DMS153 treated with DMSO at 0.1 percent for 48 hours (cell line): ENCODE data around the gene SDHAF2.
"Not testable (repeated sequence)": the region's sequence is repeated elsewhere in the genome, so short reads cannot be mapped to it uniquely, and the experiment has no call there.

Source experiments
- DNase-seq: peaks from one replicate; lab custom pipeline; 2025; ENCODE audit not compliant: unreplicated experiment; lab: John Stamatoyannopoulos, UW

SDHAF2 gene

DNA sequence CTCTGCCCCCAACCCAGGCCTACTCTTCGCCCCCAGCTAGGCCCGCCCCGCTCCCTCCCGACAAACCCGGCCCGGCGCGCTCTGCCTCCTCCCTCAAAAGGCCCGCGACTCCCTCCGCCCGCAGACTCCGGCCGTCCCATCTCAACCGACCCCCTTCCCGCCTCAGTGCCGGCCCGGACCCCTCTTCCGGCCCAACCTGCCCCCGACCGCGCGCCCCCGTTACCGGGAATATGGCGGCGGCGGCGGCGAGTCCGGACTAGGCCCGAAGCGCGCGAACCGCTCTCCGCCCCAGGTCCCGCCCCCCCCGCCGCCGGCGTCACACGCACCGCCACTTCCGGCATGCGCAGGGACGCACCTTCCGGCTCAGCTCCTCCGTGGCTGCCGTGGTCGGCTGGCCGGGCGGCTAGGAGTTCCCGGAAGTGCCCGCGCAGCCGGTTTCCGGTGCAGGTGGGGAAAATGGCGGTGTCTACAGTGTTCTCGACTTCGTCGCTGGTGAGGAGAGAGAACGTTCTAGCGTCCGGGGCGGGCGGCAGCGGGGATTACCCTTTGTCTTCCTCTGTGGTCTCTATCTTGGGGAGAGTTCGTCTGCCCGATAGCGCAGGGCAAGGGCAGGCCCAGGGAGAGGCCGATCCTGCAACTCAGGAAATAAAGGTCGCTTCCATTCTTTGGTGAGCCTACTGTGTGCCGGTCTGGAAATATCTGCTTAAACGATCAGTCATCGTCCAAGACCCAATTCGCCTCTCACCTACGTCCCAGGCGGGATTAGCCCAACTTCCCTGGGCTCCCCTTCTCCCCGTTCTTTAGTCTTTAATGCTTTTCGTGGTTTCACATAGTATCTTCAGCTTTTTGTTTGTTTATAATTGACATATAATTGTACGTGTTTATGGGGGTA is at the start of gene SDHAF2, which contains the start of gene CPSF7:
SDHAF2 (plus strand) TSS at position 434 of the 892 bp plus-strand sequence; CDS start at position 457, 23 bp downstream.
CPSF7 (minus strand) TSS at position 285 of the 892 bp plus-strand sequence. CDS start 740 bp downstream, outside the sequence.
- peak; percentile 71 for DNase-seq

DNA sequence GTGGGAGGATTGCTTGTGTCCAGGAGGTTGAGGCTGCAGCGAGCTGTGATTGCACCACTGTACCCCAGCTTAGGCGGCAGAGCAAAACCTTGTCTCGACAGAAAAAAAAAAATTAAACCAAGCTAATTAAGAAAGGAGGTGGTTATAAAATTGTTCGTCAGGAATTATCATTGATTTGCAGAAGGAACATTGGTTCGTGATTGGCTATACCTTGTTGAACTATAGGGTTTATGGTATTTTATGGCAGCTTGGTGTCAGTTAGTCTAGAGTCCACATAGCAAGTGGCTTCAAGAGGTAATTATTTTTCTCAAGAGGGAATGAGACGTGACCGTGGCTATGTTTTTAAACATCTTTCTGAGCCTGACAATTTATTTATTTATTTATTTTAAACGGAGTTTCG is 49.0 kb upstream of the SDHAF2 start:
- no peak for DNase-seq

DNA sequence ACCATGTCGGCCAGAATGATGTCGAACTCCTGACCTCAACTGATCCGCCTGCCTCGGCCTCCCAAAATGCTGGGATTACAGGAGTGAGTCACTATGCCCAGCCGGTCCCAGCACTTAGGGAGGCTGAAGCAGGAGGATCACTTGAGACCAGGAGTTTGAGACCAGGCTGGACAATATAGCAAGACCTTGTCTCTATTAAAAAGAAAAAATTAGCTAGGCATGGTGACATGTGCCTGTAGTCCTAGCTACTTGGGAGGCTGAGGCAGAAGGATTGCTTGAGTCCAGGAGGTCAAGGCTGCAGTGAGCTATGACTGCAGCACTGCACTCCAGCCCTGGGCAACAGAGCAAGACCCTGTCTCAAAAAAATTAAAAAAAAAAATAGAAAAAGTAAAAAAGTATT is 46.1 kb upstream of the SDHAF2 start:
- DNase-seq, result not testable (repeated sequence)

DNA sequence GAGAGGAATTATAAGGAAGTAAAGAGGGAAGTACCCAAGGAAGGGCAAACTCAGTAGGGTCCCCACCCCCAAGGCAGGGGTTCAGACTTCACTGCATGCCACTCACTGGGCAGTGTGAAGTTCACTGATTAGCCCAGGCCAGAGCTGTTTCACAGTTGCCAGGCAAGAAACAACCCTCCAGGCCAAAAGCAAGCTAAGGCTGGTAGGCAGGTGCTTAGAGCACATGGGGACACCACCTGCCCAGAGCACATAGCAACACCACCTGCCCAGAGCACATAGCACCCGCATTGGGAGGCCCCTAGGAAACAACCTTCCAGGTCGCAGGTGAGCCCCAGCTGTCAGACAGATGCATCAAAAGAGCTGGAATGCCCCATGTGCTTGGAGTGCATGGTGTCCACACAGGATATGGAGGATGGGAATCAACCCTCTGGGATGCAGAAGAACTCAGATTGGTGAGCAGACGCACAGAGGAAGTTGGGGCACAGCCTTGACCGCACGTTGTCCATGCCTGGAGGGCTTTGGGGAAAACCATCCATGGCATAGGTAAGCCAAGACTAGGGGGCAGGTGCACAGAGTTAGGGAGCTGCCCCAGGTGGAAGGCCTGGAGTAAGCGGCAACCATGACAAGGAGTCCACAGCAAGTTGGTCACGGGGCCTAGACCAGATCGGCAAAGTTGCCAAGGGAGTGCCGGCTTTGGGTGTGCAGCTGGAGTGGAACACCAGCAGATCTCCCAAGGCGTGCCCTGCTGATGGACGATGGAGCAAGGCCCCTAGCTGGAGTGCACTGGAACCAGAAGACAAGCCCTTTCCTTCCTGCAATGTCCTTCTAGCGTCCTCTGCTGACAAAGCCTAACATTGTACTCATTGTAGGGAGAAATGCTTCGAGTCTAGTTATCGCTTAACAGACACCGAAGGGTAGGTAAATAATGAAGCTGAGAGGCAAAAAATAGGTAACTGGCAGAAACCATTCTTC is 45.4 kb upstream of the SDHAF2 start:
- no peak for DNase-seq

DNA sequence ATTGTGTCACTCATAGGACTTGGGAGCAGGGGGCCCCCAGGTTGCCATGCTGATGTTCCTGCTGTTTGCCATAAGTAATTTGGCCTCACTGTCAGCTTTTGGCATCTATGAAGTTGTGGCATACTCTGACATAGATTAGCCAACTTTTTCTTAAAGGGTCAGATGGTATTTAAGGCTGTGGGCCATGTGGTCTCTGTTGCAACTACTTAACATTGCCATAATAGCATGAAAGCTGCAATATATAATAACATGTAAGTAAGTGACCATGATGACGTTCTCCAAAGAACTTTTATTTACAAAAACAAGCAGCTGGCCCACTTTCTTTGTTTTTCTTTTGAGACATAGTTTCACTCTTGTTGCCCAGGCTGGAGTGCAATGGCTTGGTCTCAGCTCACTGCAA is 39.8 kb upstream of the SDHAF2 start:
- no peak for DNase-seq

DNA sequence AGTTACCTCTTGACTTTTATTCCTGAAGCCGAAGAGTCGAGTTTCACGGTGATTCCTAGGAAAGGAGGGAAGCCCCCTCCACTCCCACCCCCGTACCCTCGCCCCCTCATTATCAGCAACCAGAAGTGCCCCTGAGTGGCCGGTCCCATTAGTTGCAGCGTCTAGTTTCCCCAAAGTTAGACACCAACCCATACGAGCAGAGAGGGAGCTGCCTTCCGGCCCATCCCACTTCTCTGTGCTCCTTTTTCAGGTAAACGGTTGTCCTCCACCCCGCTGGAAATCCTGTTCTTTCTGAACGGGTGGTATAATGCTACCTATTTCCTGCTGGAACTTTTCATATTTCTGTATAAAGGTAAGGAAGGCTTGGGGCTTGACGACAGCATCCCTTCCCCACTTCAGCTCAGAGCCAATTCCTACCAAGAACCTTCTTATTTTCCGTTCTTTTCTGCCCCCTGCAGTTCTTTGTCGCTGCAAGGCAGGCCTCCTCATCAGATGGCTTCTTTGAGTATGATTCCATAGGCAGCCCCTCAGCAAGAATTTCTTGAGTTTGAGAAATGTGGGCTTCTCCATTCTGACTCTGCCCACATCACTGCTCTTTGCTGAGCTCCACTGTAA is 36.8 kb upstream of the SDHAF2 start:
- DNase-seq, result no peak

DNA sequence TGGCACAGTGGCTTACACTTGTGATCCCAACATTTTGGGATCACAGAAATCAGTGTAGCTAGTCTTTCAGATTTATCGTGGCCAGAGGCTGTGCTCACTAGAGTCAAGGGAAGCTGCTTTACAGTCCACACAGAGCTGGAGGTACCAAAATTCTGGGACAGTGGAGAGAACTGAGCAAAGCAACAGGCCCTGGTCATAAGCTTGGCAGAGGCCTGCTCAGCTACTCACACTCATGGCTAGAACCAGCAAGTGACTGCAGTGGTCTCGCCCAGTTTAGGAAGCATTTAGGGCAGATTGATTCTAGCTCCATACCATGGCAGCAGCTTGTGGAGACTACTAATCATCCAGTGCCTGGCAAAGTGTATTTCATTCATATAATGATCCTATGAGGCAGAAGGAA is 28.8 kb upstream of the SDHAF2 start:
- no peak for DNase-seq

DNA sequence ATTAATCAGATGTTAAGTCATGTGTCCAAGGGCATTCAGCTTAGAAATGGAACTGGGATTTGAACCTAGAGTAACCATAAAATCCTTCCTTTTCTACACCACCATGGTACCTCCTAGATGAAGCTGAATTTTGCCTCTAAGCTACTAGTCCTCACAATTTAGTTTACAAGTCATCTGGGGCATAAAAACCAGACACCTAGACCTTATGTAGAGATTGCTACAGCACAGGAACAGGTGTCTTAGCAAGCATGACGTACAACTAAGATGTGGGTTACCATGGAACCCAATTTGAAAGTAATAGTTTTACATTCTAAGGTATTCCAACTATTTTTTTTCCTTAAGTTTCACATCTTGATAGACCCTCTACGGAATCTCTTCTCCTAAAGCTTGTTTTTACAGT is 28.4 kb upstream of the SDHAF2 start:
- no peak for DNase-seq

DNA sequence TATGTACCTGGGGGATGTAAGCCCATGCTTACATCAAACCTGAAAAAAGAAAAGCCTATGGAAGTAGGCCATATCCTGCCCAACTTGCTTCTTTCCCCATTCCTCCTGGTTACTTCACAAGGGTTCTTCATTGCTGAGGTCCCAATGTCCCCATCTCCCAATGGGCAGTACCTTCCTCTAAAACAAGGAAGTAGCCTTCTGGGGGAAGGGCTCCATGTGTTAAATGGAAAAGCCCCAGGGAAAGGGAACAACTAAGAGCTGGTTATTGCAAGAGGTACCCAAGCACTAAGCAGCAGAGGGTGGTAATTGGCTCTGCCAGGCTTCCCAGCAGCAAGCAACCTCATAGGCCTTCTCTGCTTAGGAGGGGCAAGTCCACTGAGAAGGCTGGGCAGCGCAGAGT is 26.3 kb upstream of the SDHAF2 start:
- no peak for DNase-seq

DNA sequence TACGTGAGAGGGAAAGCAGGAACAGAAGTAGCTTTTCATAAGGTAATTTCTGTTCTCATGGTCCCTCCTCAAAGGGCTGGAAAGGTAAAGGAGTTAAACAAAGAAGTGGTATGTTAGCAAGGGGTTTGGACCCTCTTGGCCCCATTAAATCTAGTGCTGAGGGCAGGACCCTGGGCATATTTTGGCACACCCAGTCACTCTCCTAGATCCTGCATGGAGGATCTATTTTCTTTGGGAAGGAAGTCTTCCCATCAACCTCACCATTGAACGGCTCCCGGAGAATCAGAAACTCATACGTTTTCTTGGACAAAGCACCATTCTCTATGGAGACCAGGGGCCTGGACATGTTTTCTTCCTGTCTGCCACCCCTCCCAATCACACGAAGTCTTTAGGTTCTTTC is 25.8 kb upstream of the SDHAF2 start:
- no peak for DNase-seq

DNA sequence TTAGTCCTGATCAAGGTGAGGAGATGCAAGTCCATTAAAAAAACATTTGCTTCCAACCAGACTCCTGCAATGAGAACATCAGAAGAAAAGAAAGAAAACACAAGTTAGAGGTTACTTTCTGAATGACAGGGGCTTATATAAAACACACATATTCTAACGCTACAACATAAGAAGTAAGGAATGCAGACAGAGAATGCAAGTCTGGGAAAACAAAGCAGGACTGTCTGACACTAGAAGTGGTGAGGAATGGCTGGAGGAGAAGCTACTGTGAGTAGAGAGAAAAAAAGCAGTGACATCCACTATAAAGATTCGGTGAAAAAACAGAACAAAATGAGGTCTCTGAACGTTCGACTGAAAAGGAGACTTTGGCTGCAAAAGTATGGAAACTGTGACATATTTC is 25.3 kb upstream of the SDHAF2 start:
- no peak for DNase-seq

DNA sequence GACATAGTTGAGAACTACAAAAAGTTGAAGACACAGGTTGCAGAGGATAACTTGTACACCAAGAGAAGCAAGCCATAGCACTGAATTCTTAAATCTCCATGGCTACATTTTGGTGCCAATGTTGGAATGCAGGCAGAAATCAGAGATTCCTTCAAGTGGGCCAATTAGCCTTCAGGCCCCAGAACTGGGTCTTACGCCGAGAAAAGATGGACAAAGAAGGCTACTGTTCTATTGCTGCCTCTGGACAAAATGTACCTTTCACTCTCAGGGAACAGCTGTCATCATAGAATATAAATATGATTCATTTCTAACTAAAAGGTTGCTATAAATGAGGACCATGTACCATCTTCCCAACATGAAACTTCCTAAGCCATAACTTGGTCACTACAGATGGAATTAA is 23.9 kb upstream of the SDHAF2 start:
- DNase-seq, result no peak

DNA sequence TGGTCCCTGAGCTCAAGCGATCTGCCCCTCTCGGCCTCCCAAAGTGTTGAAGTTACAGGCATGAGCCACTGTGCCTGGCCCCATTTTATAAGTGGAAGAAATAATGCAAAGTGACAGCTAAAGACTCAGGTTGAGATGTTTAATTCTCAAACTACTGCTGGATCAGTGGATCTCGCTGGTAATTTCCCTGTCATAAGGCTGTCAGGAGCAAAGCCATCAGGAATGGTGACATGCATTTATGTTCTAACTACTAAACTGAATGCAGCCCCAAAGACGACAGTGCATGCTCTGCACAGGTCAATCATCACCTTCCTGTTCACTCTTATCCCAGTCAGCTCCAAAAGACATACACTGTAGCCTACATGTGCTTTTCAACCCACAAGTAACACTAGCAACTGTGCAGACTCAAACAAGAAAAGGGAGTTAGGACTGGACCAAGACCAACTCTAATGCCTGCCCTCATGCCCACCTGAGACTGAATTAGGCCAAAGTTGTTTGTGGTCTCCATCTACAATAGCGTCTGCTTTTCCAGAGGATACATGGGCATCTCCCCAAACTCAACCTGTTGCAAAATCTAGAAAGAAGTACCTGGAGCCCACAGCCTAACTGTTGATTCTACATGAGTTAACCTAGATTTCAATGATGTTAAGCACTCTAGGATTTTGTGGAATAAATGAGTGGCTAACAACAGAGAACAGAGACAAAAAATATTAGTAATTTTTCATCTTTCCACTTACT is 22.8 kb upstream of the SDHAF2 start:
- DNase-seq, result no peak

DNA sequence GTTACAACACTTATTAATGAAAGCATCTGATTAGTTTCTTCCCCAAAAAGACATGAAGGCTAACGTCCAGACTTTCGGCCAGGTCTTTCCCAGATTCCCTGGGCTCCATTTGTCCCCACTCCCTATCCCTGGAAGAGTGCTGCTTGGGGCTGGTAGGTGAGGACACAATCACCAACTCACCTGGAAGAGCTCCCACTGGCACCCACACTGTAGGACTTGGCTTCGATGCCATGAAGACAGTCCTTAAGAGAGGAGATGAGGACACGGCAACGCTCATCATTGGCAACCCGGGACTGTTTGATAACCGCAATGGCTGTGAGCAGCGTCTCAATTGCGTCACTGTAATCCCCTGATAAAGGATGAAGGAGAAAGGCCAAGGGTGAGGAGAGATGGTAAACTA is 18.3 kb upstream of the SDHAF2 start:
- no peak for DNase-seq

DNA sequence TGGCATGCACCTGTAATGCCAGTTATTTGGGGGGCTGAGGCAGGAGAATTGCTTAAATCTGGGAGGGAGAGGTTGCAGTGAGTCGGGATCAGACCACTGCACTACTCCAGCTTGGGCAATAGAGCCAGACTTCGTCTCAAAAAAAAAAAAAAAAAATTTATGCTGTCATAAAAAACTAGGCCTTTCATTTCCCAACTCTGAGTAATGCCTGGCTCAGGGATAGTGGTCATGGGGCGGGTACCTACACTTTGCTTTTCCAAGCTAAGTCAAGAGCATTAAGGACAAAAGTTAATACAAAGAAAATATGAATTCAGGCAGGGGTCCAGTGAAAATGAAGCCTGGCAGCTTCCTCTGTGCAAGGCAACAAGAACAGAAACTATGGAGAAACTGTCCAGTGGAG is 16.4 kb upstream of the SDHAF2 start:
- no peak for DNase-seq

DNA sequence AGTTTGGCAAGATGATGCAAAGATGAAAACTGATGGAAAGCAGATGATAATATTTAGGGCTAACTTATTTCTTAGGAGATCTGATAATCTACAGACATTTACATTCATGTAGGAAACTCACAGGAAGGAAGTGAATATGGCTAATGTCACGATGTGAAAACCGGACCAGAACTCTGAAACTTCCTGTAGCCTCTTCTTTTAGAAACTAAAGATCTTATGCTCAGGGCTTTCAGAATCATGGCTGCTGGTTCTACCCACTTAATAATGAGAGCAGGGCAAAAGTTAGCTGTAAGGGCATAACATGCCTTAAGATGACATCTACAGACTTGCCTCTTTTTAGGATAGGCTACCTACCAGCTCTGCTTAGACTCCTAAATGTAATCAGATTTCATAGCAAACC is 15.4 kb upstream of the SDHAF2 start:
- DNase-seq, result no peak

DNA sequence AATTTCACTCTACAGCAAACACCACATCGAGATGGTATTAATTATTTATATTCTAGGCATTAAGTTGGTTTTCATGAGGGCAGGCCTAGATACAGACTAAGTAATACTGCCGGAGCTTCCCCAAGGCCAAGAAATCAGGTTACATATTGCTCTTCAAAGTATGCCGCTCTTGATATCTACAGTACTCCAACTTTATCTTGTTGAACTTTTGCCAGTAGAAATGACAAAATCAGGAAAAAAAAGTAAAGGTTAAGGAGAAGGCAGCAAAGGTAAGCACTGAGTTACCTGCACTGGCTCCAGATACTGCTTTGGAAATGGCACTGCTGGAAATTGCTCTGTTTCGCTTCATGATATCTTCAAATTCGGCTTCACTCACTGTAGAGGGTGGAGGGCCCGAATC is 14.5 kb upstream of the SDHAF2 start:
- DNase-seq, result no peak

DNA sequence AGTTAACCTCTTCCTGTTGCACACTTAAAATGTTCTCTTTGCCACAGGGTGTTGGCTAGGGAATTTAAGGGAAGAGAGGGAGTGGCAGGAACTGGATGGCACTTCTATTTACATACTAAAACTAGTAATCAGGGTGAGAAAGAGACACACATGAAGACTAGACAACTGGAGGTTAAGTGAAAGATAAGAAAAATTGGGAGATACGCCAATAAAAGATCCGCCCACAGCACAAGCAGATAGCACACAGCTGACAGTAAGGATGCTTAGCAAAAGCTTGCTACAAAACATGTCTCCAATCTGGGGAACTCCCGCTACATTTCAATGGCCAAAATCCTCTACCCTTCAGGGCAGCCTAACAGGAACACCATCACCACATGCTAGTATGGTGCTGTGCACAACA is 13.0 kb upstream of the SDHAF2 start:
- DNase-seq, result no peak

DNA sequence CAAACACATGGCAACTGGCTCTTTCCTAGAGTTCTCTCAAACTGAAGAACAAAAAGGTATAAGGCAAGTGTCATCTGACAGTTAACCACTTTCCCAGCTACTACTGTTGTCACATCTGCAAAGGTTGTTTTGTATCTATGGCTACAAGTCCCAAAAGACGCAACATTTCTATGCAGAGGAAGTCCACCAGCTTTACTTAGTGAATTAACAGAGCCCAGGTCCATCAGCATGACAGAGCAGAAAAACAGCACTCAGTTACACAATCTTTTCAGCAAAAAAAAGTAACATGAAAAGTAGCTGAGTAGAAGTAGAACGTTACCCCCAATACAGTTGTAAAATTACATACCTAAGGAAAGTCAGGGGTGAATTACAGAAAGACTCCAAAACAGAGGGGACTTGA is 12.3 kb upstream of the SDHAF2 start:
- DNase-seq, result no peak

DNA sequence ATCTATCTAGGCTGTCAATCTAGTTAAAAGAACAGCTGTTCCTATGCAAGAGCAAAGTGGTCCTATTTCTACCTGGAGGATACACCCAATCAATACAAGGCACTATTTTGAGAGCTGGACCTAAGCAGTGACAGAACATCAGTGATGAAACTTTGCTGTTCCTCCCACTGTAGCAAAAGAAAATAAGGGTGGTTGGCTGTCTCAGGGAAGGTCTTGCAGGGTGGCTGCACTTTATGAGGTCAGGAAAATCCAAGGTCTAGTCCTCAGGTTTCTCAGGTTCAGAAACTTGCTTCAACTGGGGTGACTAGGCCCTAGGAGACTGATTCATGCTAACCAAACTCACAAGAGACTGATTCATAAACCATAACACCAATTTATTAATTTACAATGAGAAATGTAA is 11.8 kb upstream of the SDHAF2 start:
- DNase-seq, result no peak

DNA sequence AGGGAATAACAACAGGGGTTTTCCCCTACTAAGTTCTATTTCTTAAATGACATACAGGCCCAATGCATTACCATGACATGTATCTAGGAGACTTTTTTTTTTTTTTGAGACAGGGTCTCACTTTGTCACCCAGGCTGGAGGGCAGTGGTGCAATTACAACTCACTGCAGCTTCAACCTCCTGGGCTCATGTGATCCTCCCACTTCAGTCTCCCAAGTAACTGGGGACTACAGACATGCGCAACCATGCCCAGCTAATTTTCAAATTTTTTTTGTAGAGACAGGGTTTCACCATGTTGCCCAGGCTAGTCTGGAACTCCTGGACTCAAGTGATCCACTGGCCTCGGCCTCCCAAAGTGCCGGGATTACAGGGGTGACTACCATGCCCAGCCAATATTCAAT is 7.7 kb upstream of the SDHAF2 start:
- DNase-seq, result no peak
